ENCODE data around the gene SLC45A1.
A peak's percentile ranks its signal among the peaks of the same experiment; 100 is the strongest.

SLC45A1 gene

DNA sequence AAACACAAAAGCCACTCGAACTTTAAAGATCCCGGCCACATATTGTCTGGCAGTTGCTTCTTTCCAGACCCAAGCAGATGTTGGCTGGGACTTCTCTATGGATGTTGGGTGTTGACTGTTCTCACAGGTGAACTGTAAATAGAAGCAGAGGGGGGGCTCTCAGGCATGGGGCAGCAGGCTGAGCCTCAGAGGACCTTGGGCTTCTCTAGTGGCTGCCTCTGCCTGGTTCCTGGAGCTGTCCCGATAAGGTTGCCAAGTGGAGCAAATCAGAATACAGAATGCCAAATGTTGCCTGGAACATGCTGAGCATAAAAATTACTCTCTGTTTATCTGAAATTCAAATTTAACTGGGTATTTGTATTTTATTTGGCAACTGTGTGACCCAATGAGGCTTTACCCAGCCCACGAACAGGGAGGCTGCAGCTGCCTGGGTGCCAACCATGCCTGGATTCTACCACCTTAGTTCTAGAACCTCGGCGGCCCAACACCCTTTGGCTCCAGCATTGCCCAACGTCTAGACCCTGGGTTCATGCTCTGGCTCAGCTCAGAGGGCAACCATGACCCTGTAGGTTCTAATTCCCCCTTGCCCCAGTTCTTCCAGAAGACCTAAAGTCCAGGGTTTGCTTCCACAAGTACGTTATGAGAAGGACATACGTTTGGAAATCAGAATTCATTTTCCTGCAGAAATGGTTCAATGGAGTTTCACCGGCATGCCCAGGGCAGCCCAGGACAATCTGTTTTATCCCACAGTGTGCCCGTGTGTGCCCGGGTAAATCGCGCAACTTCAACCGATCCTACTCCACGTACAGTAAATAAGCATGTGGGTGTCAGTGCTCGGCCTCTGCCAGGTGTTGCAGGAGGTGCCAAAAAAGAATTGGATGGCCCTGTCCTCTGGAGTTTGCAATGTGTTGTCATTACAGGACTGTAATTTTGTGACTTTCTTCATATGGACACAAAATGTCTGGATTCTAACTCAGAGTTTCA lies 5.4 kb upstream of the SLC45A1 start:
- DNase-seq = no peak

DNA sequence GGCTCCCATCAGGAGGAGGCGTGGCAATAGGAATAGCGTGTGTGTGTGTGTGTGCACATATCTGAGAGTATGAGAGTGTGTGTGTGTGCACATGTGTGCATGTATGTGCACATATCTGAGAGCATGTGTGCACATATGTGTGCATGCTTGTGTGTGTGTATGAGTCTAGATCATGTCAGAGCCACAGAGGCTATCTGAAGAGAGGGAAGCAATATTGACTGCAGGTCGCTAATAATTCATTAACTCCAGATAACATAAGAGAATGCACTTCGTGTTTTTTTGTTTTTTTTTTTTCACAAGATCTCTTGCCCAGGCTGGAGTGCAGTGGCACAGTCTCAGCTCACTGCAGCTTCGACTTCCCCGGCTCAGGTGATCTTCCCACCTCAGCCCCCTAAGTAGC lies 4.7 kb upstream of the SLC45A1 start:
- no peak for DNase-seq

DNA sequence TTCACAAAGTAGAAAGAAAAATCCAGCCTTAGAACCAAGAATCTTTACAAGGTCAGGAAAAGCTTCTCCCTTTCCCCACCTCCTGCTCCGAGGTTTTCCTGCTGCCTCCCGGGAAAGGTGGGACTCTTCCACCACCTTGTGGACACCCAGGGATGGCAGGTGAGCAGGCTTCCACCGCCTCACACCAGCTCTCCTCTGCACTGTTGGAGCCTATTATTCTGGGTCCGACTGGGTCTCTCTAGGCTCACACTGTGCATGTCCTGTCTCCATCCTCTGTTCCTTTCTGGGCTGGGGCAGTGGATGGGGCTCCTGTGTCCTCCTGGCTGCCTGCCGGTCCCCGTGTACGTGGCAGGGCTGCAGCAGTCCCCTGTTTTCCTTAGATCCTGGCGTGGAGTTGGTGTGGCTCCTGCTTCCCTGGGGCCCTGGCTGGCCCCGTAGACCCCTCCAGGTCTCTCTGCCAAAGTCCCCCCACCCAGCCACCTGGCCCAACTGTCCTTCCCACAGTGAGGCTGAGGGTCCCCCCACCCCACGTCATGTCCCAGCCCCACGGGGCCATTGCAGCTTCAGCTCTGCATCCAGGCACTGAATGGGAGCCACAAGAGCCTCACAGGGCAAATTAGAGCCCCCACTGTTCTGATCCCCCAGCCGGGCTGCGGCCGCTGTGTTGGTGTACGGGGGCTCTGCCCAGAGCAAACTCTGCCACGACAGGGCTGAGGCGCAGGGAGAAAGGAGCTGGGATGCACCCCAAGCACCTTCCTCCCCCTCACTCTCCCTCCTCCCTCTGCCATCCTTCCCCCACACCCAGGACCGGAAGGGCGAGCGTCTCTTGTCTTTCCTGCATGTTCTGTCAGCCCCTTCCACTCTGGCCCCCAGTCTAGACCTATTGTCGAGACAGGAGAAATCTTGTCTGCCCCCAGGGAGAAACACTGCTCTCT lies 3.3 kb upstream of the SLC45A1 start:
- peak; percentile 27 for DNase-seq

DNA sequence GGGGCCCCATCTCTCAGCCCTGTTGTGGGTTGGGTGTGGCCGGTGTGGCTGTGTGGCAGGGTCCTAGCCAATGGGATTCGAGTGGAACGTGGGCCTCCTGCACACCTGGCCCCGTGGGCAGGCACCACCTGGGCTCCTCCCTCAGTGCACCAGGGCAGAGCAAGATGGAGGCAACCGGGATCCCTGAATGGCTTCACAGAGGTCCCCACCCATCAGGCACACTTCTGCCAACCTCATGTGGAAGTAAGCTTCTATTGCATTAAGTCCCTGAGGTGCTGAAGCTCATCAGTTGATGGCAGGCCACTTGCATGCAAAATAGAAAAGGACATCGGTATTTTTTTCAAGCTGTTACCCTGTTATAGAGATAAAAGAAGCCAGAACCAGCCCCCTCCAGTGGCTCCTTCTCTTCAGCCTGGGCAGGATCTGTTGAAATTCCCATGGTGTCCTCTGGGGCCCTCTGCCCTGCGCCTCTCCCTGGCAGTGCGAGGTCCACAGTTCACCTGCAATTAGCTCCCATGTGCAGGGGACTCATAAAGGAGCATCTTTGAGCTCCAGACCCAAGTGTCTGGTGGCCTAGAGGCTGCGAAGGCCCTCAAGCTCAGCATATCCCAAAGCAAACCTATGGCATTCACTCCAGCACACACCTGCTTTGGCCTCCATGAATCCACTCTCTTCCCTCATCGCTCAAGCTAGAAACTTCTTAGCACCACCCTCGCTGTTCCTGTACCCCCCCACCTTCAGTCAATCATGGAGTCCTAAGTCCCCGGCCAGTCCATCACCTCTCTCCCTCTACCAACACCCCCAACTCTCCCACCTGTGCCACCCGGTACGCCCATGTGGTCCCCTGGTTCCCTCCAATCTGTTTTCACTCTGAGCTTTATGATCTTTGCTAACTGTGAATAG lies 2.1 kb upstream of the SLC45A1 start:
- no peak for DNase-seq

DNA sequence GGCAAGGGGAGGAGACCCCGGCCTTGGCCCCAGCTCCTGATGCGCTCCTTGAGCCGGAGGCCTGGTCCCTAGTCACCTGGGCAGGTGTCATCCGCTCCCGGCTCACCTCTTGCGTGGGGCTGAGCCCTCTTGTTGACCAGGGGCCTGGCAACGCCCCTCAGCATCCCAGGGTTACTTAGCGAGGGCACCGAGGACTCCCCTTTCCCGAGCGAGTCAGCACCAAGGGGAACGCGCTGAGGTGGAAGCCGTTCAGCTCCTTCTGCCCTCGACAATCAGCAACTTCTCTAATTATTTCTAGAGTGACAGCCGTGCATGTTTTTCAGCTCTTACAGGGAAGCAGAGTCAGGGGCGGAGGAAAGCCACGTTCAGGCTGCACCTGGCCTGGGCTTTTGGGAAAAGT lies 522 bp downstream of the SLC45A1 start:
- no peak for DNase-seq

DNA sequence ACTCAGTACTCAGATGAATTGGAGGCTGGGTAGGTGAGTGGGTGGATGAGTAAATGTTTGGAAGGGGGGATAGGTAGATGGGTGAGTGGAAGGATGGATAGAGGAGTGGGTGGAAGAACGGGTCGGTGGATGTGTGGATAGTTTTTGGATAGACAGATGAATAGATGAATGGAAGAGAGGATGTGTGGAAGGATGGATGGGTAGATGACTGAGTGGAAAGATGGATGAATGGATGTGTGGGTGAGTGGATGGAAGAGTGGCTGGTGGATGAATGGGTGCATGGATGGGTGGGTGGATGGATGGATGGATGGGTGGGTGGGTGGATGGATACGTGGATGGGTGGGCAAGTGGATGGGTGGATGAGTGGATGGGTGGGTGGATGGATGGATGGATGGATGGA lies 3.7 kb downstream of the SLC45A1 start:
- DNase-seq = no peak

DNA sequence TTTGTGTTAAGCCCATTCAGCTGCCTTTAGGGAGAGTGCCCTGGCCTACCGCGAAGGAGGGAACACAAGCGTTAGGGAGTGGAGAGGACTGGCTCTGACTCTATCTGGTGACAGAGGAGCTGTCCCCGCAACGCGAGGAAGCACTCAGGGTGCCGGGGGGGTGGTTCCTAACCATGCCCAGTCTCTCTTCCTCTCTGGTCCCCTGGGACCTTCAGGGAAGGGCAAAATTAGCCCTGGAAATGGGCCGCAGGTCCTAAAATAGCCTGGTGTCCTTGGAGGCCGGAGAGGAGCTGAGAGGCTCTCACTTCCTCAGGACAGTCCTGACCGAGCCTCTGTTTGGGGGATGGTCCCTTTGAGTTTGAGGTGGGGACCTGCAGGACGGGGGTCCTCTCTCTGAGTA lies 5.8 kb downstream of the SLC45A1 start:
- no peak for DNase-seq

DNA sequence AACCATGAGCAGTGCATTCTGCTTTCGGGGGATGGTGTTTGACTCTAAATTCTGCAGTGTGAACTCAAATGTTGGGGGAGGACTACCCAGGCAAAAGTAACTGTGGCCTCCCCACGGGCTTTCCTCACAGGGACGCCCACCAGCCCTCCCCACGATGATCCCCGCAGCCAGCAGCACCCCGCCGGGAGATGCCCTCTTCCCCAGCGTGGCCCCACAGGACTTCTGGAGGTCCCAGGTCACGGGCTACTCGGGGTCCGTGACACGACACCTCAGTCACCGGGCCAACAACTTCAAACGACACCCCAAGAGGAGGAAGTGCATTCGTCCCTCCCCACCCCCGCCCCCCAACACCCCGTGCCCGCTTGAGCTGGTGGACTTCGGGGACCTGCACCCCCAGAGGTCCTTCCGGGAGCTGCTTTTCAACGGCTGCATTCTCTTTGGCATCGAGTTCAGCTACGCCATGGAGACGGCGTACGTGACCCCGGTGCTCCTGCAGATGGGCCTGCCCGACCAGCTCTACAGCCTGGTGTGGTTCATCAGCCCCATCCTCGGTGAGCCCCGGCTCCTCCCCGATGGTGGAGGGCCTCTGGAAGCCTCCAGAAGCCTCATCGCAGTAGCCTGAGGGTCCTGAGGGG lies 6.4 kb downstream of the SLC45A1 start:
- no peak for DNase-seq

DNA sequence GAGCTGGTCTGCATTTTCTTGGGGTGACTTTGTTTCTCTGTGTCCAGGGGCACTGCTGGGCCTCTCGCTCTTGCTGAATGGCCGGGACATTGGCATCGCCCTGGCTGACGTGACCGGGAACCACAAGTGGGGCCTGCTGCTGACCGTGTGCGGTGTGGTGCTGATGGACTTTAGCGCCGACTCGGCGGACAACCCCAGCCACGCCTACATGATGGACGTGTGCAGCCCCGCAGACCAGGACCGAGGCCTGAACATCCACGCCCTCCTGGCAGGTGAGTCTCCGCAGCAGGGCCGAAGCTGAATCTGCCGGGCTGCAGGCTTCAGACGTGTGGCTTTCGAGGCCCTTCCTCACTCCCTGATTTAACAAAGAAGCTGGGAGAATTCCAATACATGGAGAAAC lies 7.9 kb downstream of the SLC45A1 start:
- no peak for DNase-seq

DNA sequence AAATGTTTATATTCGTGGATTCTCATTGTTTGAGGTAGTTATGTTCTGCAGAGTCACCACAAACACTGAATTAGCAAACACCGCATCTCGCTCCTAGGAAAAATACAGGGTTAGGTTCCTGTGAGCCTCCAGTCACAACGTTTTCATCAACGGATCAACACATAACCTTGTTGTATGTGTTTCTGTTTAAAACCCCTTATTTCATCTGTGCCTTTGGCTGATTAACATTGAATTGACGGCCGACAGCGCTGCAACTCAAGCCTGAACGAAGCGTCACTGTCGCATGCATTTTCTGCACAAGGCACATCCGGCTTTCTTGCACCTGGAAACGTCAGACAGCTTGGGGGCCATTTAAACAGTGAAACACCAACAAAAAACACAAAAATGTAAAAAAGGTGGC lies 8.4 kb downstream of the SLC45A1 start:
- no peak for DNase-seq

DNA sequence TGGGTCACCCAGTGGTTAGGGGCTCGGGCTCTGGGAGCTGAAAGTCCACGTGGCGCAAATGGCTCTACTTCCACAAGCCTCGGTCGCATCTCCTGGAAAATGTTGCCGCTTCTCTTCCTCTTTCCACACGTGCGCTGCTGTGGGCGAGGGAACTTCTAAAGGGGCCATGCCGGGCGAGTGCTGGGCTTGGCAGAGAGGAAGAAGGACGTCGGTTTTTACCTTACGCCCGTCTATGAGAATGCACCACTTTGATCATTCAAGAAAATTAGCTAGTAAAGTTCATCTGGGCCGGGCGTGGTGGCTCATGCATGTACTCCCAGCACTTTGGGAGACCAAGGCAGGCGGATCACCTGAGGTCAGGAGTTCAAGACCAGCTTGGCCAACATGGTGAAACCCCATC lies 10.4 kb downstream of the SLC45A1 start:
- DNase-seq = no peak

DNA sequence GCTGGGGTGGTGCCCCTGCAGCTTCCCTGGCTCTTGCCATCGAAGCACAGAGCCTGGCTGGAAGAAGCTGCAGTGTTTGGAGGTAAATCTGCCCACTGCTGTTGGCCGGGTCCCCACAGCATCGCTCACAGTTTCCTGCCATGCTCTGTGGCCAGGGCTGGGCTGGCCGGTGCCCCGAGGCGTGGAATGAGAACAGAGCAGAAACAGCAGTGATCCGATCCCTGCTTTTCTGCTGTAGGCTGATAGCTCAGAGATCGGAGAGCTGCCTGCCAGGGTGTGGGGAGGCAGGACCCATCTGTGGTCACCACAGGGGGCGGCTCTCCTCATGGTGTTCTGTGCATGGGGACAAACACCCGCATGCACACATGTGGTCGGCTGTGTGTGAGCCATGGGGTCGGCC lies 11.5 kb downstream of the SLC45A1 start:
- DNase-seq = no peak

DNA sequence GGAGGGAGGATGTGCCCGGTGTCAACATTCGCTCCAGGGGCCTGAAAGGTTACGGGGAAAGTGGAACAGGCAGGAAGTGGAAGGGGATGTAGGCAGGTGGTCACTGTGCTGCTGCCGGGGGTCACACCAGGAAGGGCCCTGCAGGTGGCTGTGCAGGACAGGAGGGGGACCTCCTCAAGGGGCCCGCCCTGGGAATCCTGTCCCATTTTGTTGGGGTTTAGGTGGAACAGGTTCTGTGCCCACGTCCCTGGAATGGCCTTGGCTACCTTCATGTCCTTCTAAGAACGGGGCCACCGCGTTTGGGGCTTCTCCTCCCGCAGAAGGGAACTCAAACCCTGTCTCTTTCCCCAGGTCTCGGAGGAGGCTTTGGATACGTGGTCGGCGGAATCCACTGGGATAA lies 11.9 kb downstream of the SLC45A1 start:
- no peak for DNase-seq

DNA sequence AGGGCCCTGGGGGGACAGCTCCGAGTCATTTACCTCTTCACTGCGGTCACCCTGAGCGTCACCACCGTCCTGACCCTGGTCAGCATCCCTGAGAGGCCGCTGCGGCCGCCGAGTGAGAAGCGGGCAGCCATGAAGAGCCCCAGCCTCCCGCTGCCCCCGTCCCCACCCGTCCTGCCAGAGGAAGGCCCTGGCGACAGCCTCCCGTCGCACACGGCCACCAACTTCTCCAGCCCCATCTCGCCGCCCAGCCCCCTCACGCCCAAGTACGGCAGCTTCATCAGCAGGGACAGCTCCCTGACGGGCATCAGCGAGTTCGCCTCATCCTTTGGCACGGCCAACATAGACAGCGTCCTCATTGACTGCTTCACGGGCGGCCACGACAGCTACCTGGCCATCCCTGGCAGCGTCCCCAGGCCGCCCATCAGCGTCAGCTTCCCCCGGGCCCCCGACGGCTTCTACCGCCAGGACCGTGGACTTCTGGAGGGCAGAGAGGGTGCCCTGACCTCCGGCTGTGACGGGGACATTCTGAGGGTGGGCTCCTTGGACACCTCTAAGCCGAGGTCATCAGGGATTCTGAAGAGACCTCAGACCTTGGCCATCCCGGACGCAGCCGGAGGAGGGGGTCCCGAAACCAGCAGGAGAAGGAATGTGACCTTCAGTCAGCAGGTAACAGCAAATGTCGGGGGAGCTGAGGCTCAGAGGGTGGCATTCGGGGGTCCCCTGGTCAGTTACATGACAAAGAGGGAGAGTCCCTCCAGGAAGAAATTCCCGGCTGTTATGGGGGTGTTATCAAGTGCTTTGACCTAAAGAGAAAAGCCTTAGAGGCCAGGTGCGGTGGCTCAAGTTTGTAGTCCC lies 12.6 kb downstream of the SLC45A1 start:
- no peak for DNase-seq

DNA sequence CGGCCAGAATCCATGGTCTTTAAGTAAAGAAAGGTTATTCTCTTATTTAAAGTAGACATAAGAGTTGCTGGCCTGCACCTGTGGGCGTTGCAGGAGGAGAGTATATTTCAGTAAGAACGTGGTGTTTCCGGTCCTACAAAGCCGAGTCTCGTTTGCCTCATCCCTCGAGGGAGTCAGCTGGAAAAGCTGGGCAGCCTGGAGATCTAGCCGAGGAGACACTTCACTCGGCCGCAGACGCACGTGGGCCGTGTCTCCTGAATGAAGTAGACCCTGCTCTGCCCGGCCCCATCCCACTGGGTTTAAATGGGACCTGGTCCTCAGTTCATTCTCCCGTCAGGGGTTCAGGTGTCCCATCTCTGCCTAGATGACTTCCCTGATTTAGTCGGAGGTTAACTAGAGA lies 14.9 kb downstream of the SLC45A1 start:
- DNase-seq = no peak

DNA sequence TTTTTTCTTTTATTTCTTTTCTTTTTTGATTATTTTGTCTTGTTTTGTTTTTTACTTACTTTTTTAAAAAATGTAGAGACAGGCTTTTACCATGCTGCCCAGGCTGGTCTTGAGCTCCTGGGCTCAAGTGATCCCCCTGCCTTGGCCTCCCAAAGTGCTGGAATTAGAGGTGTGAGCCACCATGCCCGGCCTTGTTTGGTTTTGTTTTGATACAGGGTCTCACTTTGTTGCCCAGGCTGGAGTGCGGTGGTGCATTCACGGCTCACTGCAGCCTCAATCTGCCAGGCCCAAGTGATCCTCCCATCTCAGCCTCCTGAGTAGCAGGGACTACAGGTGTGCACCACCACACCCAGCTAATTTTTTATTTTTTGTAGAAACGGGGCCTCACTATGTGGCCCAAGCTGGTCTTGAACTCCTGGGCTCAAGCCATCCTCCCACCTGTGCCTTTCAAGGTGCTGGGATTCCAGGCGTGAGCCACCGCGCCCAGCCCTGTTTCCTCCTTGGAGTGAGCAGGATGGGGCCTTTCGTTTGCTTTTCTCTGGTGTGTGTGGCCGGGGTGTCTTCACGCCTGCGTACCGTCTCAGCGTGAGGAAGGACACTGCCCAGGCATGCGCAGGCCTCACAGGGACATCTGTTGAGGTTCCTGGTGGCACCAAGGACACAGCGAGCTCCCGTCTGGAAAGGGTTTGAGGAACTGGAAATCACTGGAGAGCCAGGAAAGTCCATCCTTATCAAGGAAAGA lies 15.5 kb downstream of the SLC45A1 start:
- DNase-seq = no peak

DNA sequence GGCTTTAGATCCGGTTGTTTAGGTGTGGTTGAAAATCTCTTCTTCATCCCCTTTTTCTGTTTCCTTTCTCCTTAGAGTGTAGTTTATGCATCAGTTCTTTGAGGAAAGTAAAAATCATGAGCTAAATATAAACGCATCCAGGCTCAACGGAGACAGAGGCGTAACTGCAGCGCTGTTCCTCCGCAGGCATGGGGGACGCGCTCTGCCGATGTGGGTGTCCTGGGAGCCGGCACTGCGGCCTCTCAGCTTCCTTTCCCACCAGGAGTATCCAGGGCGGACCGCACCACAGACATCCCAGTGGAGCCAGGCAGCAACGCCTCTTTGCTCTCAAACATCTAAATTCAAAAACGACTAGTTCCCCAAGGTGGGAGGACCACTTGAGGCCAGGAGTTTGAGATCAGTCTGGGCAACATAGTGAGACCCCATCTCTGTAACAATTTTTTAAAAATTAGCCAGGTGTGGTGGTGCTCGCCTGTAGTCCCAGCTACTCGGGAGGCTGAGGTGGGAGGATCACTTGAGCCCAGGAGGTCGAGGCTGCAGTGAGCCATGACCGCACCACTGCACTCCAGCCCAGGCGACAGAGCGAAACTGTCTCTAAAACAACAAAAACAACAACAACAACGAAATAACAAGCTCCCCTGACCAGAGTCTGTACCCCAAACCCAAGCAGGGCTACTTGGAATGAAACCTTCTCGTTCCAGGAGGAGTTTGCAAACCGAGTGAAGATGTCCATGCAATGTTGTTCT lies 16.4 kb downstream of the SLC45A1 start:
- DNase-seq = no peak

DNA sequence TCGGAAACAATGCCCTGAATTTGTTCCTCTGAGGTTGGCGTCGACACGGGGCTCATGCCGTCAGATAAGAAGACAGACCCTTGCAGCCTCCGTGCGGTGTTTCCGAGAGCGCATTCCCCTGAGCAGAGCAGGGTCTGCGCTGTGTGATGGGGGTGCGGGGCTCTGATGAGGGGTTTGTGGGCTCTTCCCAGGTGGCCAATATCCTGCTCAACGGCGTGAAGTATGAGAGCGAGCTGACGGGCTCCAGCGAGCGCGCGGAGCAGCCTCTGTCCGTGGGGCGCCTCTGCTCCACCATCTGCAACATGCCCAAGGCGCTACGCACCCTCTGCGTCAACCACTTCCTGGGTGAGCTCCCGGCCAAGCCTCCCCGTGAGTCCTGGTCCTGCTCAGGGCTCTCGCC lies 17.3 kb downstream of the SLC45A1 start:
- no peak for DNase-seq

DNA sequence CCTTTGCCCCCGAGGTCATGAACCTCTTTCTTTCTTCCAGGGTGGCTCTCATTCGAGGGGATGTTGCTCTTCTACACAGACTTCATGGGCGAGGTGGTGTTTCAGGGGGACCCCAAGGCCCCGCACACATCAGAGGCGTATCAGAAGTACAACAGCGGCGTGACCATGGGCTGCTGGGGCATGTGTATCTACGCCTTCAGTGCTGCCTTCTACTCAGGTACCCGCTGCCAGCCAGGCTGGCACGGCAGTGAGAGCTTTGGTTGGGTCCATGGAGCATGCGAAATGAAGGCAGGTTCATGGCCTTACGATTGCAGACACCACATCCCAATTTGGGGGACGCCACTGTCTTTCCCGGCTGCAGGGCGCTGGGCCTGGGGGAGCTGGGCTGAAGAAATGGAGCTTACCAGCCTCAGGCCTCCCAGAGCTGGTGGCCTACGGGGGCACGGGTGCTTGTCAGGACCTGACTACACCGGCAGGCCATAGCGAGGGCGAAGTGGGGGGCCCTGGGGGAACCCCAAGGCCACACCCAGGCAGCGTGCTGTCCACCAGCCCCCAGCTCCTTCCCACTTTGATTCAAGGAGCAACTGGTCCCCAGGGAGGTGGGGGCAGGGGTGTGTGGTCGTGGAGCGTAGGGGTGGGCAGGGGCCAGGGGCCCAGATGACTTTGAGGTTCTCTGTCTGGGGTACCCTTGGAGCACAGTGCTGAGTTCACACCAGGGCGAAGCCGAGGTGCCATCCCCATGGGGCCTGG lies 20.0 kb downstream of the SLC45A1 start:
- DNase-seq = no peak
